ENCODE results near the gene NRXN3.

DNA sequence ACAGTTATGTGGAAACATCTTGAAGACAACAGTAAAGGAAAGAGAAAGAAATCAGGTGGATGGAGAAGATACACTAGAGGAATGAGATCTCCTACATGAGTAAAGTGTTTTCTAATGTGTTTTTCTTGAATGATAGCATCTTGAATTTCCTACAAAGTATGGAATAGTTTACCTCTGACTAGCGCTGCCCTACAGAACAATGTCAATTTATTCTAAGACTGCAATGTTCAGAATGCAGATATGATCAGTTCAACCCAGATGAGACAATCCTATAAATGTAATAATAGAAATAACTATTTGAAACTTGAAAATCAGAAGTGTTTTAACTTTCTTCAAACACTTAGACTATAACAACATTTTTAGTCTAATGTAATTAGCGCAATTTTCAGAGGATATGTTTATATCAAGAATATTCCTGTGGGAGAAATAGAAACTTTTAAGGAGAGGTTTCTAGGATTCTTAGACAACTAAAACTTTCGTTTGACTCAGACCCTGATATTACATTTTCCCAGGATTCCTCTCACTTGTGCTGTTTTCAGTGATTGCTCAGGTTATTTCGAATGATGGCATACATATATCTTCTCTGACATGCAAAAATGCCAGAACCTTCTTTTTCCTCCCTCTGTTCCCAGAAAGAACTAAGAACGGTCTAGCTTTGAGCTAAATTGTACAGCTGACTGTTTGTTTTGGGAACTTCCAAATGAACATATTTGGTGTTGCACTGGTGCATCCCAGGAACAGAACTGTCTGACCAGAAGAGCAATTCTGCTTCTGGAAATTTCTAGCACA lies 1023.7 kb downstream of the NRXN3 start:
- TF ChIP-seq POLR2A (IDR thresholded peaks at IDR 0.05) (no peak), POLR2AphosphoS5 (IDR thresholded peaks at IDR 0.05) (no peak), EP300 (IDR thresholded peaks at IDR 0.05; ENCODE audit: low read depth) (no peak)
- TF ChIP-seq, protein P1, sequence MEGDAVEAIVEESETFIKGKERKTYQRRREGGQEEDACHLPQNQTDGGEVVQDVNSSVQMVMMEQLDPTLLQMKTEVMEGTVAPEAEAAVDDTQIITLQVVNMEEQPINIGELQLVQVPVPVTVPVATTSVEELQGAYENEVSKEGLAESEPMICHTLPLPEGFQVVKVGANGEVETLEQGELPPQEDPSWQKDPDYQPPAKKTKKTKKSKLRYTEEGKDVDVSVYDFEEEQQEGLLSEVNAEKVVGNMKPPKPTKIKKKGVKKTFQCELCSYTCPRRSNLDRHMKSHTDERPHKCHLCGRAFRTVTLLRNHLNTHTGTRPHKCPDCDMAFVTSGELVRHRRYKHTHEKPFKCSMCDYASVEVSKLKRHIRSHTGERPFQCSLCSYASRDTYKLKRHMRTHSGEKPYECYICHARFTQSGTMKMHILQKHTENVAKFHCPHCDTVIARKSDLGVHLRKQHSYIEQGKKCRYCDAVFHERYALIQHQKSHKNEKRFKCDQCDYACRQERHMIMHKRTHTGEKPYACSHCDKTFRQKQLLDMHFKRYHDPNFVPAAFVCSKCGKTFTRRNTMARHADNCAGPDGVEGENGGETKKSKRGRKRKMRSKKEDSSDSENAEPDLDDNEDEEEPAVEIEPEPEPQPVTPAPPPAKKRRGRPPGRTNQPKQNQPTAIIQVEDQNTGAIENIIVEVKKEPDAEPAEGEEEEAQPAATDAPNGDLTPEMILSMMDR (IDR thresholded peaks at IDR 0.05): no peak
